HG03558 (cell line): Measurements from ENCODE around the gene LMF1.

ENCODE experiments used
- ATAC-seq: cut with Tn5 transposase; IDR thresholded peaks from one replicate; pipeline ENCODE4 v1.9.1; 2021; ENCODE audit warnings: moderate number of reproducible peaks; ENCODE audit not compliant: unreplicated experiment; ENCODE audit errors: extremely low read depth

LMF1 gene

DNA sequence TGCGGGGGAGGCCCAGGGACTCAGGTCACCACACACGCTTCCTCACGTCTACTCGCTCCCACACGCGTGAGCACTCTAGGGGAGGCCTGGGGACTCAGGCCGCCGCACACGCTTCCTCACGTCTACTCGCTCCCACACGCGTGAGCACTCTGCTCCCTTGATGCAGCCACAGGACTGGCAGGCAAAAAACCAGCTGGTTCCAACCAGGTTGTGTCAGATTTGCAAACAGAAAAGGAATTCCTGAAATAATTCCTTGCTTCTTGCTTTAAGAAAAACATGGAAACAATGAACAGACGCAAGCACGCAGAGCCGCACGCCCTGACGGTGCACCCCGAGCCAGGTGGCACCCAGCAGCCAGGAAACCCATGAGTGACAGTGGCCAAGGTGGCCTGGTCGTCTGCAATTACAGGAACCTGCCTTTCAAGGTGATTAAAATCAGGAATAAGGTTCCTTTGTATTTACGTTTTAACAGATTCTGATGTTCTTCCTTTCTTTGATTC, 37.9 kb downstream of the LMF1 start:
- no peak for ATAC-seq

DNA sequence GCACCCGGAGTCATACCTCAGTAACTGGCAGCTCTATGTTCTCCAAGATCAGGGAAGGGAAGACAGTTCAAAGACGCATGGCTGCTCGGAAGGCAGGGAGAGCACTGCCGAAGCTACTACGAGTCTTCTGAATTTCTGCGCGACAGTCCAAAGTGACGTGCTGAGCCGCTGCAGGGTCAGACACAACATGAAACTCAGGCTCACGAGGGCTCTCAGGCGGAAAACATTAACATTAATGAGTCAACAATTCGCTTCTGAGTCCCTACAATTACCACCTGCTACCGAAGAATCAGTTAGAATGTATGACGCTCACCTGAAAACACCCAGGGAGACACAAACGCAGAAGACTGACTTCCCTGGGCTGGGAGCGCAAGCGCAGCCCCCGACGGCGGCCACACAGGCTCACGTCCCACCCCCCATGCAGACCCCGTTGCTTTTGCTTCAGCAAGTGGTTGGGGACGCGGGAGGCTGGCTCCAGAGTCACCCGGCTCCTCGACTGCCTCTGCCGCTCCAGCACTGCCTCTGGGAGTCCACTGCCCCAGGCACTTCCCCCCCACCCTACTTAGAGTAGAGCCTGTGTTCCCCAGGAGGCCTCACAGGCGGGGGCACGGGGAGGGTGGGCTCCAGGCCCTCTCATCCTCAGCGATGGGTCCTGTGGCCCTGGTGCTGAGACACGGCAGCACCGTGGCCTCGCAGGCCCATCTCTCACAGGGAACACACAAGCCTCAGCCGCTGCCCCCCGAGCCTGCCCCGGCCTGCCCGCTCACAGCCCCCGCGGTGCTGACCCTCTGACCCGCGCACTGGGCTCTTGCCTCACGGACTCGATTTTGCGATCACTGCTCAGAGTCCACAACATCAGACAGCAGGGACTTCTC, 38.9 kb downstream of the LMF1 start:
- ATAC-seq, result no peak

GRCh38 chr16:931171-931570, 39.6 kb downstream of the LMF1 start:
- no peak for ATAC-seq

- ATAC-seq, result no peak
These were observed 40.3 kb downstream of the LMF1 start for GRCh38 chr16:930511-930910.

DNA sequence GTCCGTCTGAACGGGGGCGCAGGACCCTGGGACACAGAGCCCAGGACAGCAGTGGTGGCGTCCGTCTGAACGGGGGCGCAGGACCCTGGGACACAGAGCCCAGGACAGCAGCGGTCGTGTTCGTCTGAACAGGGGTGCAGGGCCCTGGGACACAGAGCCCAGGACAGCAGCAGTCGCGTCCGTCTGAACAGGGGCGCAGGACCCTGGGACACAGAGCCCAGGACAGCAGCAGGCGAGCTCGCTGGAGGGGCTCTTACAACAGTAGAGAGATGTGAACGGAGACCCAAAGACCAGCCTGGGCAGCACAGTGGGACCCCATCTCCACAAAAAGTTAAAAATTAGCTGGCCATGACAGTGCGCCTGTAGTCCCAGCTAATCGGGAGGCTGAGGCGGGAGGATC, 40.7 kb downstream of the LMF1 start:
- no peak for ATAC-seq

DNA sequence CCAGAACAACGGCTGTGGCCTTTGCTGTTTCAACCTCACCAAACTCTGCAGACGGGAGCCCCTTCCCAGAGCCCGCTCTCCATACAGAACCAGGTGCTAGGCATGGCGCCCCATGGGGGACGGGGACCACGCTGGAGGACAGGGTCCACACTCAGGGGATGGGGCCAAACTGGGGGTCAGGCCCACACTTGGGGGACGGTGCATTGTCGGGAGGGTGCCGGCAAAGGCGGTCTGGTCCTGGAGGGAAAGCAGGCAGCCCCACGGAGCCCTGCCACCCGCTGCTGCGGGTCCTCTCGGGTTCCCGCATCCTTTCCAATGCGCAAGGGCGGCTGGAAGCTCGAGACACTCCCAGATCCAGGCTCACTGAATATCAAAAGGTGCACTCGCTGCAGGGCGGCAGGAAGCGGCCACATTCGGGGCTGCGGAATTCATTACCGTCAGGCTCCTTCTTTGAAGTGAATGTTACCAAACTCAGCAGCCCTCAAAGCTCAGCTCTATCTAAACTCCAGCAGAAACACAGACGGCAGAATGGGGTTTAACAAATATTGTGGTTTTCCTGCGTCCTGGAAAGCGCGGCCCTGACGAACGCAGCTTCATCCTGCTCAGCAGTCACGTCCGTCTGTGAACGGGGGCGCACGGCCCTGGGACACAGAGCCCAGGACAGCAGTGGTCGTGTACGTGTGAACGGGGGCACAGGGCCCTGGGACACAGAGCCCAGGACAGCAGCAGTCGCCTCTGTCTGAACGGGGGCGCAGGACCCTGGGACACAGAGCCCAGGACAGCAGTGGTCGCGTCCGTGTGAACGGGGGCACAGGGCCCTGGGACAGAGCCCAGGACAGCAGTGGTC, 41.3 kb downstream of the LMF1 start:
- ATAC-seq, result no peak

DNA sequence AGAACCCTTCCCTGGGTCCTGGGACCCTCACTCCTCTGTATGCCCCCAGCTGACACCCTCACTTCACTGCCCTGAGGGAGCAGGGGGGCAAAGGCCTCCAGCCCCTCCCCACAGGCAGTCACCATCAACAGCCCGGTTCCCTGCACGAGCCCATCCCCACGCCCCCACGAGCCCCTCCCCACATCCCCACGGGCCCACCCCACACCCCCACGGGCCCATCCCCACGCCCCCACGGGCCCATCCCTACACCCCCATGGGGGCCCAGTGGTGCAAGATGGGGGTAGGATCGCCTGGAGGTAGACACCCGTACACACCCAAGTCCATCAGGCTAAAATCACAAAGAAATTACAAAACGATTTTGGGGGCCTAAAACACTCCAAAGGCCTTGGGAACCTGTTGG, 42.3 kb downstream of the LMF1 start:
- no peak for ATAC-seq

- ATAC-seq, result no peak
These were observed 42.9 kb downstream of the LMF1 start for GRCh38 chr16:927931-928330.

GRCh38 chr16:927406-927805, 43.4 kb downstream of the LMF1 start:
- ATAC-seq, result no peak

- ATAC-seq, result no peak
These were observed 44.1 kb downstream of the LMF1 start for GRCh38 chr16:926715-927114.

DNA sequence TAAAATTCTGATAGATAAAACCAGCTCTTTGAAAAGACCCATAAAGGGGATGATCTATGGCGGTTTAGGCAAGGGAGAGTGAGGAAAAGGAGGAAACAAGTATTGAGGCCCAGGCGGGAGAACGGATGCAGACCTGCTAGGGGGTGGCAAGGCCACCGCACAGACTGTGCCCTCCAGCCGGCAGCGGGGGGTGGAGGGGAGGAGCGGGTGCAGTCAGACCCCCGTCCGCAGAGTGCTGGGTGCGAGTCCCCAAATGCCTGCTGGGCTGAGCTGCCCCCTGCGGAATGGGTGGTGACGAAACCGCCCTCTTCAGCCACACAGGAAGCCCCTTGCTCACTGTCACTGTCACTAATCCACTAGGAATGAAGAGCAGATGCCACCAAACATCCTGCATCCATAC, 46.0 kb downstream of the LMF1 start:
- ATAC-seq, result no peak

- ATAC-seq, result no peak
These were observed 46.7 kb downstream of the LMF1 start for GRCh38 chr16:924063-924462.

GRCh38 chr16:923184-923583, 47.6 kb downstream of the LMF1 start:
- ATAC-seq, result no peak

- ATAC-seq, result no peak
These were observed 48.7 kb downstream of the LMF1 start for GRCh38 chr16:922051-922450.

GRCh38 chr16:921321-921905, 49.4 kb downstream of the LMF1 start:
- no peak for ATAC-seq

DNA sequence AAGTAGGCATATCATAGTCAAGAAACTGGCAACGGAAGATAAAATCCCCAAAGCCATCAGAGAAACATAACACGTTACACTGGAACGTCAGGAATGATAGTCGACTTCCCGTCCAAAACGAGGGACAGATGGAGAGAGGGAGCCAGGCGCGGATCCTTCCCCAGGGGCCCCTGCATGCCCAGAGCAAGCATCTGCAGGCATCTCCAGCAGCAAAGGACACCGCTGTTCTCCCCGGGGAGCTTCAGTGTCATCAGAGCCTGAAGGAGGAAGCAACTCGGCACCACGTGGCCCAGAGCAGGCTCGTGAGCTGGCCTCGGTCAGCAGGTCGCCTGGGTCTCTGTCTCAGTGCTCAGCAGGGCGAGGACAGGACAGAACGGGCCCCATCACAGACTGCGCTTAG, 50.1 kb downstream of the LMF1 start:
- ATAC-seq, result no peak

GRCh38 chr16:920051-920681, 50.6 kb downstream of the LMF1 start:
- no peak for ATAC-seq

DNA sequence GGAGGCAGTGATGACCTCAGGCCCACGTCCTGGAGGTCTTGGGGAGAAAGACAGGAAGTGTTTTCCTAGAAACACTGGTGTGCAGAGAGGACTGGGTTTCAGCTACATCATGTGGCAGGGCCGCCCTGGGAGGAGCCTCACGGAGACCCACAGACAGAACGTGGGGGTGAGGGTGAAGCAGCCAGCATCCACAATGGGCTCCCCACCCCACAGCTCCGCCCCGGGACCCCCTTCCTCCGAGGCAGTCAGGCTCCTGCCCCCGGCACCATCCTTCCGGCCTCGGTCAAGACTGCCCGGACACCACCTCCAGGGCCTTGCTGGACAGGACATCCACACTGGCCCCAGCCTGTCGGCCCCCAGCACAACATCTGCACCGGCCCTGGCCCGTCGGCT, 51.1 kb downstream of the LMF1 start:
- ATAC-seq, result no peak

DNA sequence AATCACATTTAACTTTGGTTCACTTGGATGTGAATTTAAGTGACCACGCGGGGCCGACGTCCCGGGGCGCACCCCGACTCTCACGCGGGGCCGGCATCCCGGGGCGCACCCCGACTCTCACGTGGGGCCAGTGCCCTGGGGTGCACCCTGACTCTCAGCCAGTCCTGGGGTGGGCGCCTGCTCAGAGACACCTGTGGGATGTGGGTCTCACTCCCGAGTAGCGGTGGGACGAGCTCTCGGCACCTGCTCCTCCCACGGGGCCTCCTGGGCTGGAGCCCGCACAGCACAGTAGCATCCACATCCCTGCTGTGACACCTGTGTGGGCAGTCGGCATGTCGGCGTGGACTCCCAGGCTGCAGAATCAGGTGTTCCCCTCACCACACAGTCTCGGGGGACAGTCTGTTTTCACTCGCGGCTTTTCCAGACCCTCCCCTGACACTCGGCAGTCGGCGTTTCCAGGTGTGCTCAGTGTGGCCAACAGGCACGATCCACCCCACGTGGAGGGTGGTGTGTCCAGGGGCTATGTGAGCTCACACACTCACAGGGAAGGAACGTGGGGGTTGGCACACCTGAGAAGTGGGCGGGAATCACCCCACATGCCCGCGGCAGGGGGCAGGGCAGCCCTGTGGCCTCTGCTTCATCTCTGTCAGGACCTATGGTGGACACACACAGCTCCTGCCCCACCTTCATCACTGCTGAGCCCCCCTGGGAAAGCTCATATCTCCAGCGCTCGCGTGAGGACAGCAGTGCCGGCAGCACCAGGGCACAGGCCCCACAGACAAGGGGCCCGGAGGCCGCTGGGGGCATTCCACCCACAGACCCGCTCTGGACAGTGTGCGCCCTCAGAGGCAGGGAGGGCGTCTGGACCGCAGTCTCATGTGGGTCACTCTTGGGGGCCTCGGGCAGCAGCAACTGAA, 51.8 kb downstream of the LMF1 start:
- no peak for ATAC-seq
